ENCODE data around the gene CYP11A1. TPM values are rescaled to one million over a fixed set of nuclear protein-coding genes. Genes with fewer than 3 reads are reported as not detected.

The CYP11A1 gene
- not detected for total RNA-seq

GRCh38 chr15:74367296-74367854 lies at the start of gene CYP11A1:
Gene CYP11A1 (minus strand): TSS chr15:74367646. CDS start chr15:74367585, 61 bp downstream.
- DNase-seq (ENCODE audit: low read depth in 2 of 3, low spot score in 2 of 3): no peak

GRCh38 chr15:74417225-74417624 lies 49.8 kb upstream of the CYP11A1 start:
- no peak for DNase-seq (ENCODE audit: low read depth in 2 of 3, low spot score in 2 of 3)

- DNase-seq (ENCODE audit: low read depth in 2 of 3, low spot score in 2 of 3): no peak
Observed at GRCh38 chr15:74415966-74416916, 48.8 kb upstream of the CYP11A1 start.

- DNase-seq (ENCODE audit: low read depth in 2 of 3, low spot score in 2 of 3): no peak
Observed at GRCh38 chr15:74414603-74415338, 47.3 kb upstream of the CYP11A1 start.

- no peak for DNase-seq (ENCODE audit: low read depth in 2 of 3, low spot score in 2 of 3)
Observed at GRCh38 chr15:74414081-74414580, 46.7 kb upstream of the CYP11A1 start.

- DNase-seq (ENCODE audit: low read depth in 2 of 3, low spot score in 2 of 3): no peak
Observed at GRCh38 chr15:74413350-74414080, 46.1 kb upstream of the CYP11A1 start.

- DNase-seq (ENCODE audit: low read depth in 2 of 3, low spot score in 2 of 3): no peak
Observed at GRCh38 chr15:74412159-74412558, 44.7 kb upstream of the CYP11A1 start.

- DNase-seq (ENCODE audit: low read depth in 2 of 3, low spot score in 2 of 3): no peak
Observed at GRCh38 chr15:74411686-74412085, 44.2 kb upstream of the CYP11A1 start.

- DNase-seq (ENCODE audit: low read depth in 2 of 3, low spot score in 2 of 3): no peak
Observed at GRCh38 chr15:74410502-74410901, 43.1 kb upstream of the CYP11A1 start.

GRCh38 chr15:74409225-74409624 lies 41.8 kb upstream of the CYP11A1 start:
- DNase-seq (ENCODE audit: low read depth in 2 of 3, low spot score in 2 of 3): no peak

- DNase-seq (ENCODE audit: low read depth in 2 of 3, low spot score in 2 of 3): no peak
Observed at GRCh38 chr15:74408815-74409214, 41.4 kb upstream of the CYP11A1 start.

GRCh38 chr15:74408385-74408784 lies 40.9 kb upstream of the CYP11A1 start:
- DNase-seq (ENCODE audit: low read depth in 2 of 3, low spot score in 2 of 3): no peak

- DNase-seq (ENCODE audit: low read depth in 2 of 3, low spot score in 2 of 3): no peak
Observed at GRCh38 chr15:74406992-74407705, 39.7 kb upstream of the CYP11A1 start.

GRCh38 chr15:74406517-74406916 lies 39.1 kb upstream of the CYP11A1 start:
- DNase-seq (ENCODE audit: low read depth in 2 of 3, low spot score in 2 of 3): no peak

- no peak for DNase-seq (ENCODE audit: low read depth in 2 of 3, low spot score in 2 of 3)
Observed at GRCh38 chr15:74405823-74406222, 38.4 kb upstream of the CYP11A1 start.

GRCh38 chr15:74403991-74404563 lies 36.6 kb upstream of the CYP11A1 start:
- DNase-seq (ENCODE audit: low read depth in 2 of 3, low spot score in 2 of 3): peak in 1 of 3 donors; percentile 54

GRCh38 chr15:74403588-74403919 lies 36.1 kb upstream of the CYP11A1 start:
- DNase-seq (ENCODE audit: low read depth in 2 of 3, low spot score in 2 of 3): no peak

- peak in 2 of 3 donors; percentile 82 to 91 for DNase-seq (ENCODE audit: low read depth in 2 of 3, low spot score in 2 of 3)
Observed at GRCh38 chr15:74402873-74403587, 35.6 kb upstream of the CYP11A1 start.

- DNase-seq (ENCODE audit: low read depth in 2 of 3, low spot score in 2 of 3): no peak
Observed at GRCh38 chr15:74402337-74402841, 34.9 kb upstream of the CYP11A1 start.

Measured in hematopoietic multipotent progenitor cell (in vitro differentiated cells).